ENCODE data around the gene PORCN.

- TF ChIP-seq CTCF (conservative IDR thresholded peaks at IDR 0.05 in 1 of 2, IDR thresholded peaks at IDR 0.05 in 1 of 2; ENCODE audit: extremely low read depth in 1 of 2, insufficient read depth in 1 of 2, low read depth in 1 of 2, low read length in 2 of 2) (no peak), EZH2 (IDR thresholded peaks at IDR 0.05; ENCODE audit: borderline replicate concordance, low read length) (no peak)
These were observed 21.9 kb downstream of the PORCN start for GRCh38 chrX:48530736-48531135.

Data from mammary epithelial cell (primary cell).